22Rv1 (cell line): ENCODE measurements around the gene FOXP4.
A peak's percentile ranks its signal among the peaks of the same experiment; 100 is the strongest.

Experiments used
- H3K27ac ChIP-seq: fragments of 450-650 bp; 2 replicates; pipeline ENCODE4 v1.5.1; 2017
- ZFX ChIP-seq: fragments of 450-650 bp; IDR thresholded peaks from 2 replicates; pipeline ENCODE4 v1.6.1; 2017; ENCODE audit warnings: antibody characterized with exemption, borderline replicate concordance
- TF ChIP-seq, protein P1 (sequence below): fragments of 450-650 bp; IDR thresholded peaks from 2 replicates; pipeline ENCODE4 v1.5.1; 2017; ENCODE audit warnings: mild to moderate bottlenecking

Gene FOXP4

DNA sequence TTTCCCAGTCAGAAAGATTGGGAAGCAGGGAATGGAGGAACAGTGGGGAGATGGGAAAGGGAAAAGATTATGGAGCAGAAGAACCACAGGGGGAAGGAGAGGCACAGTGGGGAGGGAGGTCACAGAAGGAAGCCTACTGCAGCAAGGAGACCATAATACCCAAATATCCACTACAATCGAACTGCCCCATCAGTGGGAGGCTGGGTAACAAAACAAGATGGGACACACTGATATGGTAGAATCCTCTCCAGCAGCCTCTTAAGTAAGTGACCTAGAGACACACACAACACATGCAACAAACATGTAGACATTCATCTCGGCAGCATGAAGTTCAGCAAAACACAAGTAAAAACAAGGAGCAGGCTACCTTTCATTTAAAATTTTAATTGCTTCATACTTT lies 4.8 kb upstream of the FOXP4 start:
- TF ChIP-seq ZFX = no peak
- TF ChIP-seq, protein P1, sequence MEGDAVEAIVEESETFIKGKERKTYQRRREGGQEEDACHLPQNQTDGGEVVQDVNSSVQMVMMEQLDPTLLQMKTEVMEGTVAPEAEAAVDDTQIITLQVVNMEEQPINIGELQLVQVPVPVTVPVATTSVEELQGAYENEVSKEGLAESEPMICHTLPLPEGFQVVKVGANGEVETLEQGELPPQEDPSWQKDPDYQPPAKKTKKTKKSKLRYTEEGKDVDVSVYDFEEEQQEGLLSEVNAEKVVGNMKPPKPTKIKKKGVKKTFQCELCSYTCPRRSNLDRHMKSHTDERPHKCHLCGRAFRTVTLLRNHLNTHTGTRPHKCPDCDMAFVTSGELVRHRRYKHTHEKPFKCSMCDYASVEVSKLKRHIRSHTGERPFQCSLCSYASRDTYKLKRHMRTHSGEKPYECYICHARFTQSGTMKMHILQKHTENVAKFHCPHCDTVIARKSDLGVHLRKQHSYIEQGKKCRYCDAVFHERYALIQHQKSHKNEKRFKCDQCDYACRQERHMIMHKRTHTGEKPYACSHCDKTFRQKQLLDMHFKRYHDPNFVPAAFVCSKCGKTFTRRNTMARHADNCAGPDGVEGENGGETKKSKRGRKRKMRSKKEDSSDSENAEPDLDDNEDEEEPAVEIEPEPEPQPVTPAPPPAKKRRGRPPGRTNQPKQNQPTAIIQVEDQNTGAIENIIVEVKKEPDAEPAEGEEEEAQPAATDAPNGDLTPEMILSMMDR = no peak
- no peak overlapping the region for H3K27ac ChIP-seq

DNA sequence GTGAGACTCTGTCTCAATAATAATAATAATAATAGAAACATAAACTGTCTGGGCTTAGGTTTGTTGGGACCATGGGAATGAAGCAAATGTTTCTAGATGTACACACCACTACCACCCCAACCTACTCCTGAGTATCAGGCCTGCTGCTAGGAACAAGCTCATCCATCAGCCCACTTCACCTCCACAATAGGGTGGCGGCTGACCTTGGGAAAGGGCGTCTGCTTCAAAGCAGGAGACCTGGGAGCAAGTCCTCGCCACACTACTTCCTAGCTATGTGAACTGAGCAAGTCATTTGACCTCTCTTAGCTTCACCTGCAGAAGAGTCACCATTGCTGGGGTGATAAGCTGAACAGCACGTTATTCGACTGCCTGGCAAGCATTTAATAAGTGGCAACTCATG lies 3.1 kb upstream of the FOXP4 start:
- TF ChIP-seq, protein P1 = no peak
- TF ChIP-seq ZFX = no peak
- H3K27ac ChIP-seq = no peak overlapping the region

DNA sequence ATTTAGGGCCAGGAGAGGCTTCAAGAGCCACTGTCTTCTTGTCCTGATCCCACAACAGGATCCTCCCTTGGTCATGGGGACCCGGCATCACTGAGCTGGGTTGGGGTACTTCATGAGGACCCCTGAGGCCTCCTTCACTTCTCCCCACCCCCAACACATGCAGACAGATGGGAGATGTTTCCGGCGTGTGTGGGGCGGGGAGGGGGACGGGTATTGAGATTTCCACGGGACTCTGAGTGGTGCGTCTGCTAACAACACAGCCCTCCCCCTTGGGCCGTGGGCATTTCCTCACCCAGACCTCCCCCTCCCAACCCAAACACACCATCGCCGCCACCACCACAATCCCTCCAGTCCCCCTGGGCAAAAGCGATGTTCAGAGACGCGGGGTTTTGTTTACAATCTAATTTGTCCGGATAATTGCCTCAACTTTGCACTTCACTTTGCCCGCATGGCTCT lies 906 bp upstream of the FOXP4 start:
- TF ChIP-seq ZFX = no peak
- TF ChIP-seq, protein P1 = no peak
- peak overlapping the region; percentile 94 for H3K27ac ChIP-seq

DNA sequence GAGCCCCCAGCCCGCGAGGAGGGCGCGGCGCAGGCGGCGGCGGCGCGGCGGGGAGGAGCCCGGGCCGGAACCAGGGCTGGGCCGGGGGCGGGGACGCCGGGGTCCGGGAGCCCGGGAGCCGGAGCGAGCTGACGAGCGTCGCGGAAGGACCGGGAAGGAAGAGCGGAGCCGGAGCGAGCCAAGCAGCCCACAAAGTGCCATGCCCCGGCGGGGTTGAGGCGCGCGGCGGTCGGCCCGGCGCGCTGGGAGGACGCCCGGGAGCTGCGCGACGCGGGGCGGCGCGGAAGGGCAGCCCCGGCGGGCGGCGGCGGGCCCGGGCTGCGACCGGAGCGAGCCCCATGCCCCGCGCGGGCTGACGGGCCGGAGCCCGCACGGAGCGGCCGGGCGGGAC lies 289 bp downstream of the FOXP4 start:
- H3K27ac ChIP-seq = peak overlapping the region; percentile 94
- TF ChIP-seq, protein P1 = no peak
- no peak for TF ChIP-seq ZFX

DNA sequence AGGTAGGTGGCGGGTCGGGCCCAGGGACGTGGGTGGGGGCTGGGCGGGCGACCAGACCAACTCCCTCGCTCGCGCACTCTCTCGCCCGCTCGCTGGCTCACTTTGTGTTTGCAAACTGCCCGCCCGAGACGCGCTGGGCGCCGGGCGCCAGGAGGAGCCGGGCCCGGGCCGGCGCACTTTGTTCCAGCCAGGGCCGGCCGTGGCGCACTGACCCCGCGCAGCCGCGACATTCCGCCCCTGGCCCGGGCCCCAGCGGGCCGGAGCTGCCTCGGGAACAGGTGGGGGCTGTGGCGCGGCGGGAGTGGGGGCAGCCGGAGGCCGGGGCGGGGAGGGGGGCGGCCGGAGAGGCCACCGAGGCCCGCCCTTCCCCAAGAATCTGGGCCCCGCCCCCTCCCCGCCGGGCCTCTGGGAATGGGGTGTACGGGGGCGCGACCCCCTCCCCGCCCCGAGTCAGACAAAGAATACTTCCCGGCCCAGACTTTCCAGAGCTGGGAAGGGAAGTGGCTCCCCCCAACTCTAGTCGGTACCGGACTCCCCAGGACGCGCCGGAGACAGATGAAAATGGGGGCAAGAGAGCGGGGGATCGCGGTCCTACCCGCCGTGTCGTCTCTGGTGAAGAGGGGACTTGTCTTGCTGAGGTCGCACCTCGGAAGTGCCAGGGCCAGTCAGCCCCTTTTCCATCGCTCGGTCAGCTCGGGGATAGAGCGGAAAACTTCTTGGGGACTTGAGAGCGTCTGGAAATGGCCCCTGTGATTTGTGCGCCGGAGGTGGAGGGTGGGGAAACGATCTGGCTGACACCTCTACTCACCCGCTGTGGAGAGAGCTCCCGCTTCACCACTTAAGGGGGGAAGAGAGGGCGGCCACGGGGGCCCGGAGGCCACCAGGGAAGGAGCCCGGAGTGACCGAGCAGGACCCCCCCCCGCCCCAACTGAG lies 951 bp downstream of the FOXP4 start:
- peak overlapping the region; percentile 94 for H3K27ac ChIP-seq
- TF ChIP-seq, protein P1 = 0 out of 2 replicates have a peak, but pooled peaks have one; percentile 8
- TF ChIP-seq ZFX = no peak

DNA sequence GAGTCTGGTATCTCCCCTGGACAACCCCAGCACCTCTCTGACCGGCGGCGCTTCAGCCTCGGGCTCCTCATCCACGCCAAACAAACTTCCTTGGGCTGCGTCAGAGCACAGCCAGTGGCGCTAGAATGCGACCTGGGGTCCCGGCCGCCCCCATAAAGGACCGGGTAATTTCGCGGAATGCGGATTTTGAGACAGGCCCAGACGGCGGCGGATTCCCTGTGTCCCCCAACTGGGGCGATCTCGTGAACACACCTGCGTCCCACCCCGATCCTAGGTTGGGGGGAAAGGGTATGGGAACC lies 1.6 kb downstream of the FOXP4 start:
- TF ChIP-seq, protein P1 = no peak
- no peak for TF ChIP-seq ZFX
- no peak overlapping the region for H3K27ac ChIP-seq

DNA sequence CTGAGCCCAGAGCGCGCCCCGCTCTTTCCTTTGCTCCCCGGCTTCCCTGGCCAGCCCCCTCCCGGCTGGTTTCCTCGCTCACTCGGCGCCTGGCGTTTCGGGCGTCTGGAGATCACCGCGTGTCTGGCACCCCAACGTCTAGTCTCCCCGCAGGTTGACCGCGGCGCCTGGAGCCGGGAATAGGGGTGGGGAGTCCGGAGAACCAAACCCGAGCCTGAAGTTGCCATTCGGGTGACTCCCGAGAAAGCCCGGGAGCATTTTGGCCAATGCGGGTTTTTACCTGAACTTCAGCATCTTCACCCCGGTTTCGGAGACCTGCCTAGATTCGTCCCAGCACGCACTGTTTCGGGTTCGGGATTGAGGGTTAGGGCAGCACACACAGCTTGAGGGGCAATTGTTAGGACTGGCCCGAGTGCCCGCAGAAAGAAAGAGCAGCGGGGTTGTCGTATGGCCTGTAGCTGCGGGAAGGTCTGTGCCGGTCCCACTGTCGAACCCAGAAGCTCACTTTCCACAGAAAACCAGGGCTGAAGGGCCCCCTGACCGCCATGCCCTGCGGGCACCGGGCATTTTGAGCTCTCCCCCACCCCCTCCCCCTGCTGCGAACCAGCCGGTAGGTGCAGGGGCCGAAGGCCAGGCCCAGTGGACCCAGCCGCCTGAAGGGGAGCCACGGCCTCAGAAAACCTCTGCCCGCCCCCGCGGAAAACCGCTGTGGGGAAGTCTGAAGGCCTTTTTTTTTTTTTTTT lies 2.1 kb downstream of the FOXP4 start:
- H3K27ac ChIP-seq = no peak overlapping the region
- TF ChIP-seq, protein P1 = no peak
- TF ChIP-seq ZFX = no peak
